GM19372 (cell line): ENCODE measurements around the gene GAS7.

Experiments
- ATAC-seq: cut with Tn5 transposase; IDR thresholded peaks from one replicate; pipeline ENCODE4 v1.9.1; 2021; ENCODE audit warnings: mild to moderate bottlenecking, low read depth, moderate library complexity; ENCODE audit not compliant: unreplicated experiment

GAS7 gene

GRCh38 chr17:10172778-10173177 is 25.6 kb downstream of the GAS7 start:
- no peak for ATAC-seq

- no peak for ATAC-seq
Measured at GRCh38 chr17:10172241-10172741, 26.1 kb downstream of the GAS7 start.

- ATAC-seq = no peak
Measured at GRCh38 chr17:10171581-10171981, 26.8 kb downstream of the GAS7 start.

- no peak for ATAC-seq
Measured at GRCh38 chr17:10171122-10171571, 27.3 kb downstream of the GAS7 start.

GRCh38 chr17:10170233-10170632 is 28.2 kb downstream of the GAS7 start:
- ATAC-seq = no peak

- no peak for ATAC-seq
Measured at GRCh38 chr17:10169290-10169689, 29.1 kb downstream of the GAS7 start.

GRCh38 chr17:10166176-10166935 is 32.0 kb downstream of the GAS7 start:
- no peak for ATAC-seq

GRCh38 chr17:10162096-10162495 is 36.3 kb downstream of the GAS7 start:
- ATAC-seq = no peak

GRCh38 chr17:10161386-10161785 is 37.0 kb downstream of the GAS7 start:
- no peak for ATAC-seq

- peak; percentile 84 for ATAC-seq
Measured at GRCh38 chr17:10156948-10157607, 41.3 kb downstream of the GAS7 start.

GRCh38 chr17:10156599-10156947 is 41.8 kb downstream of the GAS7 start:
- no peak for ATAC-seq

- no peak for ATAC-seq
Measured at GRCh38 chr17:10156077-10156435, 42.4 kb downstream of the GAS7 start.

GRCh38 chr17:10155371-10156076 is 42.9 kb downstream of the GAS7 start:
- no peak for ATAC-seq

GRCh38 chr17:10151667-10152496 is 46.5 kb downstream of the GAS7 start:
- ATAC-seq = no peak

GRCh38 chr17:10149573-10150399 is 48.6 kb downstream of the GAS7 start:
- no peak for ATAC-seq

GRCh38 chr17:10147761-10148415 is 50.5 kb downstream of the GAS7 start:
- no peak for ATAC-seq

- ATAC-seq = no peak
Measured at GRCh38 chr17:10147040-10147439, 51.4 kb downstream of the GAS7 start.

GRCh38 chr17:10144982-10145381 is 53.4 kb downstream of the GAS7 start:
- ATAC-seq = no peak

GRCh38 chr17:10144456-10144855 is 54.0 kb downstream of the GAS7 start:
- no peak for ATAC-seq
